Activated T-helper 1 cell treated with Interleukin-2 at 50 U/mL for 16 hours (primary cell): Measurements from ENCODE around the gene PLXNA1.

Experiments
- DNase-seq: peaks from one replicate; pipeline ENCODE4 v3.0.0-alpha.2; 2020; ENCODE audit warnings: low read depth

The PLXNA1 gene

GRCh38 chr3:126982471-126983175 lies at the start of gene PLXNA1:
TSS of gene PLXNA1 (plus strand) at chr3:126983115. CDS start at chr3:126988594, 5,479 bp downstream.
- DNase-seq: peak; percentile 82

- no peak for DNase-seq
Observed at GRCh38 chr3:126934031-126934531, 48.8 kb upstream of the PLXNA1 start.

- DNase-seq: no peak
Observed at GRCh38 chr3:126934991-126935390, 47.9 kb upstream of the PLXNA1 start.

- DNase-seq: no peak
Observed at GRCh38 chr3:126935756-126936509, 47.0 kb upstream of the PLXNA1 start.

DNA sequence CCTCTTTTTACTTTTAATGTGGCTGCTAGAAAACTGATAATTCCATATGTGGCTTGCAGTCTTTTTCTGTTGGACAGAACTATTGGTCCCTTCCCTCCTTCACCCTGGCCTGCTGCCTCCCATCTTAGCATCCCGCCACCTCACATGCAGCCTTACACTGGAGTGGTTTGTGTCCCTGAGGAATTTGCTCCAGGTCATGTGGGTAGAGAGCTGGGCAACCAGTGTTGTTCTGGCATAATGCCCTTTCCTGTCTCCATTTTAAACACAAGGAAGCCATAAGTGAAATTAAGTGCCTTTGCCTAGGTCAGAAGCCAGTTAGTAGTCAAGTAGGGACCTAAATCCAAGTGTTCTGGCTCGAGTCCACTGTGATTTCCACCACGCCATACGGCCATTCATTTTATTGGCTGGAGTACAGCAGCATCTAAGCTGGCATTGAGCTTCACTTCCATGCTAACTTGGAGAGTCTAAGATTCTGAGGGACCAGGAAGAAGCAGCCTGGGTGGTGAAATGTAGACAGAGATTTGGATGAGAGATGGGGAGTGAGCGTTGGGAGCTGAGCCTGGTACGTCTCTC lies 46.0 kb upstream of the PLXNA1 start:
- DNase-seq: no peak

GRCh38 chr3:126937533-126937932 lies 45.4 kb upstream of the PLXNA1 start:
- no peak for DNase-seq

DNA sequence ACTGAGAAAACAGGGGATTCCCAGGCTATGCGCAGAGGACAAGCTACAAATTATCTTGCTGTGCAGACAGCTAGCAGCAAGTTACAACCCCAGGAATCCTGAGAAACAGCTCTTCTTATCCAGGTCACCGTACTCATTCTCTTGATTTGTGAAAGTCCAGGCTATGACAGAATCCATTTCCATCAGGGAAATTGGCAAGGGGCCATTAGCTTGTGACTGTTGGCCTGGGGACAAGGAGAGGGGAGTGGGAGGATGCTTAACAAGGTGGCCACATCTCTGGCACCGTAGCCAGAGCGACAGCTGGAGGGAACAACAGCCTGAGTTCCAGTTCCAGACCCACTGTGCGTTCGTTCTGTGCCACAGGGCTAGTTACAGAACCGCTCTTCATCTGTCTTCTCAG lies 44.9 kb upstream of the PLXNA1 start:
- no peak for DNase-seq

GRCh38 chr3:126938520-126939337 lies 44.2 kb upstream of the PLXNA1 start:
- DNase-seq: no peak

GRCh38 chr3:126939338-126939718 lies 43.6 kb upstream of the PLXNA1 start:
- no peak for DNase-seq

DNA sequence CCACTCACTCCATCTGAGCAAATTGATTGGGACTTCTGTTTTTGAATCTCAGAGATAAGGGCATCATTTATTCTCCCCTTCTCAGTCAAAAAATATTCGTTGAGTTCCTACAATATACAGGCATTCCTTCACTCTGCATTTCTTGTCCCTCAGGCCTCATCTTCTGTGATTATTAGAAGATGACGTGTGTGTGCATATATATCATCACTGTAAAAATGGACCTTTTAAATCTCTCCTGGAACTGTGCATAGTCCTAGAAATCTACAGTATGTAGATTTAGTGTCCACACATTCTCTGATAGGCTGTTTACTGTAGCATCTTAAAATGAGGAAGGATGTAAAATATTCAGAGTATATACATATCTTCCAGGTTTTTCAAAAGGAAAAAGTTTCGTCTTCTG lies 43.2 kb upstream of the PLXNA1 start:
- no peak for DNase-seq

DNA sequence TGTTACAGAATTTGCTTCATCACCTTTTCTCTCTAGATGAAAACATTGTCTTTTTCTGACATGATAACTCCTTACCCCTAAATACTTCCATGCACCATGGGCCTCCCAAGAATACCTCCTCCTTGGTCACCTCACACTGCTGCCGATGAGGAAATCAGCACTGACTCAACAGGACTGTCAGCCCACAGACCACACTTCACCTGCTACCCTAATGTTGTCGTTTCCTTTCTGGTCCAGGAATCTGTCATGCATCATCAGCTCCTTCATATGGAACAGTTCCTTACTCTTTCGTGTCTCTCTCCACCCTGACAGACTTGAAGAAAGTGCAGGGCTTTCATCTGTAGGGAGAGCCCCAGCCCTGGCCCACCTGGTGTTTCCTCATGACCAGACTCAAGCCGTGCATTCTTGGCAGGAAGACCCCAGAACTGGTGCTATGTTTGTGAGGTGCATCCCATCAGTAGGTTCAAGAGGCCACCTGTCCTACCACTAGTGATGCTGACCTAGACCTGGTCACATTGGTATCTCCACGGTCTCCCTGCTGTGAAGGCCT lies 41.1 kb upstream of the PLXNA1 start:
- DNase-seq: no peak

DNA sequence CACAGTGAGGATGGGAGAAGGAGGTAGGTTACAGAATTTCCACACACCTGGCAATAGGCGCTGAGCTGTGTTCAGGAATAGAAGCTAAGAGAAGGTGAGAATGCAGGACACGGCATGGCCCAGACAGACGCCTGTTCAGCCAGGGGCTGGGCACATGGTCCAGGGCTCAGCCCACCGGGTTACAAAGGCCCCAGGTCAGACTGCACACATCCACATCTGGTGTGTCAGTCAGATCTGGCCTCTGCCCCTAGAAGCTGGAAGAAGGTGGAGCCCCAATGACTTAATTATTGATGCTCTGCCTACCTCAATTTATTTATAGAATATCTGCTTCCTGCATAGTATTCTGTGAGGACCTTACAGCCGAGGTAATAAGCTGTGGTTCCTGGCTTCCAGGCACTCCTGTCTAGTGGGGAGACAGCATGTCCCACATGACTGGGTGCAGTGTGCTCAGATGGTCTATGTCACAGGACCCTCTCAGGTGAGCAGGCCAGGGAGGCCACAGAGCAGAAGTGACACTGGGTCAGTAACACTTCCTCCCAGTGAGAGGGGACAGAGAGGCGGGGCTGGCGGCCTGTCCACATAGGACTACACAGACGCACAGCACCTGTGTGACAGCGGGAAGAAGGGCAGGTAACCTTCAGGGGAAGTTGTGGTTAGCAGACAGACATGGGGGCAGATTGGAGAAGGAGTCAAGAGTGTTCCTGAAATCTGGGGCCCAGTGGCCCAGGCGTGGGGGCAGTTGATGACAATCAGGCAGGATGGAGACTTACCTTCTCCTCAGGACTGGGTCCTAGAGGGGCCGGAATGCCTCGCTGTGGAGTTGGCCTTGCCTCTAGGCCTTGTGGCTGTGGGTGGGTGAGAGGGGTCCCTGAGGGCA lies 38.6 kb upstream of the PLXNA1 start:
- DNase-seq: no peak

- no peak for DNase-seq
Observed at GRCh38 chr3:126945171-126945721, 37.7 kb upstream of the PLXNA1 start.

DNA sequence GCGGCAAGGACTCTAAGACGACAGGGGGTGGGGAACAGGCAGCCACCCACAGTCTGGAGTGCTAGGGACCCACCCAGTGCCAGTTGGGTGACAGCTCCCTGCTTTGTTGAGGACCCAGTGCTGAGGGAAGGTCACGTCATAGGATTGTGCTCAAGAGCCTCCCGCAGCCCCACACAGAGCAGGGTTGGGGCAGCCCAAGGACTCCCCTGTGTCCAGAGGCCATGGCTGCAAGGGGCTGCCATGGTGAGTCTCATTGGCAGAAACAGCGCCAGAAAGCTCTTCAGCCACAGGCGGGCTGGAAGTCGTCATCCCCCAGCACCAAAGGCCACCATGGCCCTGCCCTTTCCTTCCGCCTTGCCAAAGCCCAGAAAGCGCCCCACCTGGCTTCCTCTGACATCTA lies 37.0 kb upstream of the PLXNA1 start:
- DNase-seq: no peak

DNA sequence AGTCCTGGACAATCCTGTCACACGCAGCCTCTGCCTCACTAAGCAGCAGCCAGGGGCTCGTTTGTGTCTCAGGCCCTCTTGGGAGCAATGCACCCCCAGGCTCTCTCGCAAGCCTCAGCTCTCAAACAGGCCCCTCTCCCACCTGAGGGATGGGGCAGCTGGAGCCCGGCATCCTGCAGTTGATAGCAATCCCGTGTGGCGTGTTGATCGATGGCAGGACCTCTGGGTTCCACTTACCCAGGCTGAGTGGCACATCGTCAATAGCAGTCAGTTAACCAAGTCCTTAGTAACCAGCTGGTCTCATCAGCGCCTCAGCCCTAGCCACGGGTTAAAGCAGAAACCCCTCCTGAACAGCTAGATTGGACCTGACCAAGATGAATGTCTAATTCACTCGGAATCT lies 36.5 kb upstream of the PLXNA1 start:
- no peak for DNase-seq

- no peak for DNase-seq
Observed at GRCh38 chr3:126947429-126947828, 35.5 kb upstream of the PLXNA1 start.

GRCh38 chr3:126948980-126949535 lies 33.9 kb upstream of the PLXNA1 start:
- DNase-seq: no peak

GRCh38 chr3:126951561-126951960 lies 31.4 kb upstream of the PLXNA1 start:
- no peak for DNase-seq

- DNase-seq: no peak
Observed at GRCh38 chr3:126952261-126952982, 30.5 kb upstream of the PLXNA1 start.
